ENCODE measurements around the gene CCDC97. TPM values are rescaled to one million over a fixed set of nuclear protein-coding genes. Genes with fewer than 3 reads are reported as not detected.

CCDC97 gene
- total RNA-seq, 1 experiment from 2014 or later, result 18.3 TPM

GRCh38 chr19:41320185-41320518, 10.2 kb downstream of the CCDC97 start:
- Histone ChIP-seq H2AFZ (ENCODE audit: low read length) (no peak overlapping the region), H3K9ac (ENCODE audit: low read length) (no peak overlapping the region), H3K27ac (ENCODE audit: low read length) (no peak overlapping the region), H3K27me3 (ENCODE audit: low read length) (no peaks in the 10 kb centered on the region), H3K79me2 (ENCODE audit: low read length) (no peaks in the 10 kb centered on the region), H3K36me3 (ENCODE audit: low read depth, low read length) (peaks cover 8% of the 10 kb centered on the region; the same call in 1 of the 2 replicates), H3K9me2 (replicated peaks; ENCODE audit: low read length) (no peaks in the 10 kb centered on the region), H3K4me2 (ENCODE audit: low read length) (no peak overlapping the region), H4K20me1 (ENCODE audit: low read length) (no peaks in the 10 kb centered on the region), H3K9me3 (ENCODE audit: low read length) (no peaks in the 10 kb centered on the region), H3F3A (ENCODE audit: low read length, unreplicated experiment) (peaks cover 7% of the 10 kb centered on the region), H3K4me3 (ENCODE audit: low read length) (no peak overlapping the region), H3K4me1 (ENCODE audit: insufficient read depth, low read length) (peaks cover 34% of the 10 kb centered on the region)
- BruUV-seq (replicated peaks), result no TSS peak
- POLR2A ChIA-PET (ENCODE audit: unreplicated experiment), result no interaction called here
- TF ChIP-seq EZH2phosphoT487 (IDR thresholded peaks at IDR 0.05; ENCODE audit: borderline replicate concordance, low read length), result no peak
- TF ChIP-seq EZH2 (IDR thresholded peaks at IDR 0.05; ENCODE audit: low read length, unreplicated experiment), result no peak
- TF ChIP-seq, protein P1, sequence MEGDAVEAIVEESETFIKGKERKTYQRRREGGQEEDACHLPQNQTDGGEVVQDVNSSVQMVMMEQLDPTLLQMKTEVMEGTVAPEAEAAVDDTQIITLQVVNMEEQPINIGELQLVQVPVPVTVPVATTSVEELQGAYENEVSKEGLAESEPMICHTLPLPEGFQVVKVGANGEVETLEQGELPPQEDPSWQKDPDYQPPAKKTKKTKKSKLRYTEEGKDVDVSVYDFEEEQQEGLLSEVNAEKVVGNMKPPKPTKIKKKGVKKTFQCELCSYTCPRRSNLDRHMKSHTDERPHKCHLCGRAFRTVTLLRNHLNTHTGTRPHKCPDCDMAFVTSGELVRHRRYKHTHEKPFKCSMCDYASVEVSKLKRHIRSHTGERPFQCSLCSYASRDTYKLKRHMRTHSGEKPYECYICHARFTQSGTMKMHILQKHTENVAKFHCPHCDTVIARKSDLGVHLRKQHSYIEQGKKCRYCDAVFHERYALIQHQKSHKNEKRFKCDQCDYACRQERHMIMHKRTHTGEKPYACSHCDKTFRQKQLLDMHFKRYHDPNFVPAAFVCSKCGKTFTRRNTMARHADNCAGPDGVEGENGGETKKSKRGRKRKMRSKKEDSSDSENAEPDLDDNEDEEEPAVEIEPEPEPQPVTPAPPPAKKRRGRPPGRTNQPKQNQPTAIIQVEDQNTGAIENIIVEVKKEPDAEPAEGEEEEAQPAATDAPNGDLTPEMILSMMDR (conservative IDR thresholded peaks at IDR 0.05; ENCODE audit: low read depth, low read length), result no peak
- intact Hi-C loops (cut with micrococcal nuclease), result no loop called here
- CTCF ChIA-PET, result no interaction called here
- ATAC-seq, result no peak
- no peak for DNase-seq

GRCh38 chr19:41320568-41320967, 10.6 kb downstream of the CCDC97 start:
- Histone ChIP-seq H3K9me2 (replicated peaks; ENCODE audit: low read length) (no peaks in the 10 kb centered on the region), H2AFZ (ENCODE audit: low read length) (no peak overlapping the region), H3K4me3 (ENCODE audit: low read length) (no peak overlapping the region), H4K20me1 (ENCODE audit: low read length) (no peaks in the 10 kb centered on the region), H3K4me2 (ENCODE audit: low read length) (no peak overlapping the region), H3K27me3 (ENCODE audit: low read length) (no peaks in the 10 kb centered on the region), H3K4me1 (ENCODE audit: insufficient read depth, low read length) (peaks cover 38% of the 10 kb centered on the region), H3F3A (ENCODE audit: low read length, unreplicated experiment) (peaks cover 7% of the 10 kb centered on the region), H3K36me3 (ENCODE audit: low read depth, low read length) (peaks cover 8% of the 10 kb centered on the region; the same call in 1 of the 2 replicates), H3K79me2 (ENCODE audit: low read length) (no peaks in the 10 kb centered on the region), H3K9ac (ENCODE audit: low read length) (no peak overlapping the region), H3K27ac (ENCODE audit: low read length) (no peak overlapping the region), H3K9me3 (ENCODE audit: low read length) (no peaks in the 10 kb centered on the region)
- ATAC-seq (no peak), DNase-seq (no peak)
- POLR2A ChIA-PET (ENCODE audit: unreplicated experiment), result interaction anchor here (0.6 kb wide), 1 partner anchor 119 kb away, joined by 3 read pairs; no protein-coding TSS in a partner anchor
- CTCF ChIA-PET, result no interaction called here
- TF ChIP-seq EZH2 (IDR thresholded peaks at IDR 0.05; ENCODE audit: low read length, unreplicated experiment) (no peak), EZH2phosphoT487 (IDR thresholded peaks at IDR 0.05; ENCODE audit: borderline replicate concordance, low read length) (no peak)
- TF ChIP-seq, protein P1 (conservative IDR thresholded peaks at IDR 0.05; ENCODE audit: low read depth, low read length), result no peak
- intact Hi-C loops (cut with micrococcal nuclease), result no loop called here
- BruUV-seq (replicated peaks), result TSS peak; percentile 6

GRCh38 chr19:41321204-41321599, 11.2 kb downstream of the CCDC97 start:
- Histone ChIP-seq H3K4me1 (ENCODE audit: insufficient read depth, low read length) (peaks cover 44% of the 10 kb centered on the region), H3F3A (ENCODE audit: low read length, unreplicated experiment) (peaks cover 7% of the 10 kb centered on the region), H3K9me3 (ENCODE audit: low read length) (no peaks in the 10 kb centered on the region), H3K9me2 (replicated peaks; ENCODE audit: low read length) (no peaks in the 10 kb centered on the region), H3K36me3 (ENCODE audit: low read depth, low read length) (peaks cover 8% of the 10 kb centered on the region; the same call in 1 of the 2 replicates), H4K20me1 (ENCODE audit: low read length) (no peaks in the 10 kb centered on the region), H3K4me3 (ENCODE audit: low read length) (no peak overlapping the region), H3K4me2 (ENCODE audit: low read length) (no peak overlapping the region), H3K79me2 (ENCODE audit: low read length) (no peaks in the 10 kb centered on the region; the same call in 1 of the 2 replicates), H2AFZ (ENCODE audit: low read length) (no peak overlapping the region), H3K27ac (ENCODE audit: low read length) (no peak overlapping the region), H3K27me3 (ENCODE audit: low read length) (no peaks in the 10 kb centered on the region), H3K9ac (ENCODE audit: low read length) (no peak overlapping the region)
- no peak for DNase-seq
- ChIA-PET CTCF (interaction anchor here (0.5 kb wide), 1 partner anchor 15 kb away, joined by 3 read pairs; no protein-coding TSS in a partner anchor), POLR2A (ENCODE audit: unreplicated experiment) (no interaction called here)
- BruUV-seq (replicated peaks), result no TSS peak
- ATAC-seq, result no peak
- intact Hi-C loops (cut with micrococcal nuclease), result no loop called here
- TF ChIP-seq EZH2 (IDR thresholded peaks at IDR 0.05; ENCODE audit: low read length, unreplicated experiment) (no peak), EZH2phosphoT487 (IDR thresholded peaks at IDR 0.05; ENCODE audit: borderline replicate concordance, low read length) (no peak)
- TF ChIP-seq, protein P1 (conservative IDR thresholded peaks at IDR 0.05; ENCODE audit: low read depth, low read length), result no peak

Measured in PC-3 (cell line).